MM.1S (cell line): ENCODE data around the gene IGF1R.

ENCODE experiments used
- CTCF ChIP-seq: fragments of 300-600 bp; sonication (generic); IDR thresholded peaks from 2 replicates; pipeline ENCODE4 v1.5.1; 2016; ENCODE audit warnings: antibody characterized with exemption, low read length, mixed read lengths
- EZH2 ChIP-seq: fragments of 300-600 bp; sonication (generic); optimal IDR thresholded peaks from 2 replicates; pipeline ENCODE3; 2017; ENCODE audit warnings: low read depth, mild to moderate bottlenecking, antibody characterized with exemption, low read length, mixed read lengths
- EZH2phosphoT487 ChIP-seq: fragments of 300-600 bp; sonication (generic); IDR thresholded peaks from 2 replicates; pipeline ENCODE4 v1.6.1; 2018; ENCODE audit warnings: antibody characterized with exemption, low read length

- no peak for TF ChIP-seq CTCF
- no peak for TF ChIP-seq EZH2
- no peak for TF ChIP-seq EZH2phosphoT487
Observed at GRCh38 chr15:98673133-98673532, 24.8 kb downstream of the IGF1R start.
